PC-9 (cell line): Measurements from ENCODE around the gene PDE6C.

Experiments
- CTCF ChIP-seq: fragments of 200-600 bp; sonication (generic); conservative IDR thresholded peaks from 2 replicates; pipeline ENCODE4 v1.6.1; 2017; ENCODE audit warnings: mixed run types, antibody characterized with exemption, mild to moderate bottlenecking, moderate library complexity
- EZH2 ChIP-seq: fragments of 200-600 bp; sonication (generic); IDR thresholded peaks from 2 replicates; pipeline ENCODE4 v1.8.0; 2017; ENCODE audit warnings: antibody characterized with exemption, low read depth

DNA sequence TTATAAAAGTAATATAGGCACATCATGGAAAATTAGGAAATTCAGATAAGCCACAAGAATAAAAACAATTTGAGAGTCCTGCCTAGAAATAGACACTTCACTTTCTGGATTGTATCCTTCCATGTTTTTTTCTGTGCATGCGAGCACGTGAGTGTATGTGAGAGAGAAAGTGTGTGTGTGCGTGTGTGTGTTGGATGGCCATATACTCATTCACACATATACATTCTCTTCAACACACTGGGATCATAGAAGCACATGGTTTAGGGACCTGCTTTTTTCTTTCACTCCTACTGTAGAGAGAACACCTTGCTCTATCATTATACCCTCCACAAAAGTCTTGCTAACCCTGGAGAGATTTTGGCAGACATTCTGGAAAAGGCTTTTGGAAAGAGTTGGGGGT lies 38.4 kb upstream of the PDE6C start:
- TF ChIP-seq CTCF, result no peak
- TF ChIP-seq EZH2, result no peak
